Upper lobe of left lung (tissue), 4 donors: ENCODE measurements around the gene CLCA2.

Source experiments
- CTCF ChIP-seq, 6 experiments: fragments of 450-650 bp in 4 of 6; fragments of 200-600 bp in 2 of 6; sonication (generic) in 2 of 6; IDR thresholded peaks; one replicate each; pipeline ENCODE4 v1.5.1; 2016 to 2019; ENCODE audit warnings: antibody characterized with exemption in 6 of 6
- EP300 ChIP-seq, 4 donors: sonication (generic); formaldehyde crosslinking; IDR thresholded peaks; one replicate each; pipeline ENCODE4 v1.5.1; 2017; ENCODE audit warnings: antibody characterized with exemption in 4 of 4, control low read depth in 2 of 4

- TF ChIP-seq CTCF (IDR thresholded peaks at IDR 0.05): no peak
- no peak for TF ChIP-seq EP300 (IDR thresholded peaks at IDR 0.05)
Observed at GRCh38 chr1:86416343-86416742, 7.6 kb upstream of the CLCA2 start.
